Osteocyte (in vitro differentiated cells): ENCODE data around the gene RAB4B. TPM values are rescaled to one million over a fixed set of nuclear protein-coding genes. Genes with fewer than 3 reads are reported as not detected.
"Not testable (repeated sequence)": the region's sequence is repeated elsewhere in the genome, so short reads cannot be mapped to it uniquely, and the experiment has no call there.

Experiments
- DNase-seq: peaks from one replicate; pipeline ENCODE4 v3.0.0; 2021; ENCODE audit warnings: mixed read lengths; ENCODE audit not compliant: unreplicated experiment; ENCODE audit errors: extremely low spot score
- H3K27ac Mint-ChIP-seq: one replicate; pipeline ENCODE4 v1.8.0; 2021; ENCODE audit warnings: mild to moderate bottlenecking, mixed read lengths; ENCODE audit not compliant: unreplicated experiment
- H3K27me3 Mint-ChIP-seq: one replicate; pipeline ENCODE4 v1.8.0; 2021; ENCODE audit warnings: mixed read lengths; ENCODE audit not compliant: unreplicated experiment
- H3K36me3 Mint-ChIP-seq: one replicate; pipeline ENCODE4 v1.8.0; 2021; ENCODE audit warnings: mixed read lengths; ENCODE audit not compliant: unreplicated experiment
- H3K4me1 Mint-ChIP-seq: one replicate; pipeline ENCODE4 v1.8.0; 2021; ENCODE audit warnings: mixed read lengths; ENCODE audit not compliant: unreplicated experiment
- H3K4me3 Mint-ChIP-seq: one replicate; pipeline ENCODE4 v1.8.0; 2021; ENCODE audit warnings: mild to moderate bottlenecking, moderate library complexity, mixed read lengths; ENCODE audit not compliant: unreplicated experiment
- H3K9me3 Mint-ChIP-seq: one replicate; pipeline ENCODE4 v1.8.0; 2021; ENCODE audit warnings: mixed read lengths; ENCODE audit not compliant: unreplicated experiment
- CTCF ChIP-seq: fragments of 200-600 bp; sonication (generic); IDR thresholded peaks from 2 replicates; pipeline ENCODE4 v1.5.0; 2021; ENCODE audit warnings: antibody characterized with exemption, mild to moderate bottlenecking, moderate library complexity
- total RNA-seq: library from RNA; stranded (reverse); gene quantifications from 2 replicates; pipeline ENCODE4 v1.2.1, GENCODE V29; 2021

Gene RAB4B
- total RNA-seq, 1 donor from 2014 or later: 19.7 TPM

- TF ChIP-seq CTCF: no peak
- Mint-ChIP-seq H3K36me3 (peaks cover 7% of the 10 kb centered on the region), H3K4me3 (no peak overlapping the region), H3K9me3 (no peaks in the 10 kb centered on the region), H3K27ac (peak overlapping the region; percentile 85), H3K4me1 (peaks cover 72% of the 10 kb centered on the region), H3K27me3 (peaks cover 3% of the 10 kb centered on the region)
- DNase-seq: no peak
Observed at GRCh38 chr19:40809358-40810086, 31.5 kb downstream of the RAB4B start.

- no peak for DNase-seq
- H3K27me3 Mint-ChIP-seq: peaks cover 7% of the 10 kb centered on the region
- no peaks in the 10 kb centered on the region for H3K9me3 Mint-ChIP-seq
- H3K27ac Mint-ChIP-seq: peak overlapping the region; percentile 85
- H3K4me1 Mint-ChIP-seq: peaks cover 69% of the 10 kb centered on the region
- no peak for TF ChIP-seq CTCF
- H3K36me3 Mint-ChIP-seq: peaks cover 7% of the 10 kb centered on the region
- H3K4me3 Mint-ChIP-seq: peak overlapping the region; percentile 87
Observed at GRCh38 chr19:40810160-40810559, 32.1 kb downstream of the RAB4B start.

- H3K27me3 Mint-ChIP-seq, DNase-seq, H3K36me3 Mint-ChIP-seq, H3K9me3 Mint-ChIP-seq: not testable (repeated sequence)
- Mint-ChIP-seq H3K4me3 (peak overlapping the region; percentile 87), H3K4me1 (peaks cover 66% of the 10 kb centered on the region), H3K27ac (peak overlapping the region; percentile 85)
Observed at GRCh38 chr19:40810649-40811408, 32.8 kb downstream of the RAB4B start.

- Mint-ChIP-seq H3K9me3 (no peaks in the 10 kb centered on the region), H3K36me3 (peaks cover 7% of the 10 kb centered on the region), H3K4me3 (peak overlapping the region; percentile 87), H3K4me1 (peaks cover 57% of the 10 kb centered on the region), H3K27ac (peak overlapping the region; percentile 71), H3K27me3 (peaks cover 7% of the 10 kb centered on the region)
- DNase-seq: no peak
- TF ChIP-seq CTCF: no peak
Observed at GRCh38 chr19:40811478-40812341, 33.7 kb downstream of the RAB4B start.

- Mint-ChIP-seq H3K4me3 (peak overlapping the region; percentile 42), H3K27ac (peak overlapping the region; percentile 87), H3K4me1 (peaks cover 52% of the 10 kb centered on the region)
- not testable (repeated sequence) for H3K9me3 Mint-ChIP-seq, H3K27me3 Mint-ChIP-seq, DNase-seq, H3K36me3 Mint-ChIP-seq
Observed at GRCh38 chr19:40812571-40812970, 34.5 kb downstream of the RAB4B start.
